ENCODE measurements around the gene SNX8.

Gene SNX8

GRCh38 chr7:2264158-2264557, 50.1 kb downstream of the SNX8 start:
- DNase-seq (ENCODE audit: low read depth) = no peak
- H3K4me3 ChIP-seq (ENCODE audit: control insufficient read depth, low read depth, low read length) = no peak overlapping the region
- TF ChIP-seq CTCF (IDR thresholded peaks at IDR 0.05; ENCODE audit: control insufficient read depth, insufficient read depth, low read depth, low read length, missing control alignments) = no peak

- DNase-seq (ENCODE audit: low read depth) = no peak
- no peak for TF ChIP-seq CTCF (IDR thresholded peaks at IDR 0.05; ENCODE audit: control insufficient read depth, insufficient read depth, low read depth, low read length, missing control alignments)
- H3K4me3 ChIP-seq (ENCODE audit: control insufficient read depth, low read depth, low read length) = no peak overlapping the region
These were observed 51.1 kb downstream of the SNX8 start for GRCh38 chr7:2263176-2263575.

- no peak overlapping the region for H3K4me3 ChIP-seq (ENCODE audit: control insufficient read depth, low read depth, low read length)
- TF ChIP-seq CTCF (IDR thresholded peaks at IDR 0.05; ENCODE audit: control insufficient read depth, insufficient read depth, low read depth, low read length, missing control alignments) = no peak
- no peak for DNase-seq (ENCODE audit: low read depth)
These were observed 52.6 kb downstream of the SNX8 start for GRCh38 chr7:2261611-2262010.

- TF ChIP-seq CTCF (IDR thresholded peaks at IDR 0.05; ENCODE audit: control insufficient read depth, insufficient read depth, low read depth, low read length, missing control alignments) = no peak
- DNase-seq (ENCODE audit: low read depth) = no peak
- no peak overlapping the region for H3K4me3 ChIP-seq (ENCODE audit: control insufficient read depth, low read depth, low read length)
These were observed 53.4 kb downstream of the SNX8 start for GRCh38 chr7:2260820-2261219.

GRCh38 chr7:2259480-2259879, 54.8 kb downstream of the SNX8 start:
- H3K4me3 ChIP-seq (ENCODE audit: control insufficient read depth, low read depth, low read length) = no peak overlapping the region
- TF ChIP-seq CTCF (IDR thresholded peaks at IDR 0.05; ENCODE audit: control insufficient read depth, insufficient read depth, low read depth, low read length, missing control alignments) = no peak
- DNase-seq (ENCODE audit: low read depth) = no peak

GRCh38 chr7:2258661-2259365, 55.4 kb downstream of the SNX8 start:
- no peak overlapping the region for H3K4me3 ChIP-seq (ENCODE audit: control insufficient read depth, low read depth, low read length)
- no peak for DNase-seq (ENCODE audit: low read depth)
- no peak for TF ChIP-seq CTCF (IDR thresholded peaks at IDR 0.05; ENCODE audit: control insufficient read depth, insufficient read depth, low read depth, low read length, missing control alignments)
